Activated naive CD4-positive, alpha-beta T cell treated with Interleukin-2 at 50 U/mL for 16 hours (primary cell): ENCODE measurements around the gene CCT6A.
"Not testable (repeated sequence)": the region's sequence is repeated elsewhere in the genome, so short reads cannot be mapped to it uniquely, and the experiment has no call there.

ENCODE experiments used
- DNase-seq: peaks from one replicate; pipeline ENCODE4 v3.0.0-alpha.2; 2020

The CCT6A gene, protein sequence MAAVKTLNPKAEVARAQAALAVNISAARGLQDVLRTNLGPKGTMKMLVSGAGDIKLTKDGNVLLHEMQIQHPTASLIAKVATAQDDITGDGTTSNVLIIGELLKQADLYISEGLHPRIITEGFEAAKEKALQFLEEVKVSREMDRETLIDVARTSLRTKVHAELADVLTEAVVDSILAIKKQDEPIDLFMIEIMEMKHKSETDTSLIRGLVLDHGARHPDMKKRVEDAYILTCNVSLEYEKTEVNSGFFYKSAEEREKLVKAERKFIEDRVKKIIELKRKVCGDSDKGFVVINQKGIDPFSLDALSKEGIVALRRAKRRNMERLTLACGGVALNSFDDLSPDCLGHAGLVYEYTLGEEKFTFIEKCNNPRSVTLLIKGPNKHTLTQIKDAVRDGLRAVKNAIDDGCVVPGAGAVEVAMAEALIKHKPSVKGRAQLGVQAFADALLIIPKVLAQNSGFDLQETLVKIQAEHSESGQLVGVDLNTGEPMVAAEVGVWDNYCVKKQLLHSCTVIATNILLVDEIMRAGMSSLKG

DNA sequence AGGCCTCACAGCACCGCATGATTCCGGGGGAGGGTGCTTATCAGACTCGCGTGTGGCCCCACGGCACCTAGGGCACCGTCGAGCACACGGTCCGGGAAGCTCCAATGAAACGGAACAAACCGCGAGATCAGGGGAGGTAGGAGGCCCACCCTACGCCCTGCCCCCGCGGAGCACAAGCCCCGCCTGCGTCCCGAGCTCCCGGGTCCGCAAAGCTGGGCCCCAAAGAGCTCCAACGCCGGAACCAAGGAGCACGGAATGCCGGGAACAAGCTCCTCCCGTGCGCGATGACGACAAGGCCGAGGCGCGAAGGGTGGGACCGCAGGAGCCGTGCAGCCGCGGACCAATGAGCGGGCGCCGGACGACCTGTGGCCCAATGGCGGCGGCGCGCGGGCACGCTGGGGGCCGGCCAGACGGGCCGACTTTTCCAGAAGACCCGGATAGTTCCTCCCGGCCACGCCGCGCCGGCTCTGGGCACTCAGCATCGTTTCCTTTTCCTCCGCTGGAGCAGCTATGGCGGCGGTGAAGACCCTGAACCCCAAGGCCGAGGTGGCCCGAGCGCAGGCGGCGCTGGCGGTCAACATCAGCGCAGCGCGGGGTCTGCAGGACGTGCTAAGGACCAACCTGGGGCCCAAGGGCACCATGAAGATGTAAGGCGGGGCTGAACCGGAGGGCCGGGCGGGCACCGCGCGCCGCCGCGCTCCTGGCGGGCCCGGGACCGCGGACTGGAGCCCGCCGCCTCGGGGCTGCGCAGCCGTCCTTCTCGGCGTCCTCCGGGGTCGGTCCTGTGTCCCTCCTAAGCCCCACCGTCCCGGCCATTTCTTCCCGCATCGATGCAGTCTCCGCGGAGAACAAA lies at the start of gene CCT6A, which contains the start of gene PSPH:
Gene CCT6A (plus strand): TSS at position 427 of the 853 bp plus-strand sequence. CDS start 84 bp downstream, at position 511.
Gene PSPH (minus strand): TSS at position 106 of the 853 bp plus-strand sequence. CDS start 30,232 bp downstream, outside the sequence.
- DNase-seq = peak; percentile 92

DNA sequence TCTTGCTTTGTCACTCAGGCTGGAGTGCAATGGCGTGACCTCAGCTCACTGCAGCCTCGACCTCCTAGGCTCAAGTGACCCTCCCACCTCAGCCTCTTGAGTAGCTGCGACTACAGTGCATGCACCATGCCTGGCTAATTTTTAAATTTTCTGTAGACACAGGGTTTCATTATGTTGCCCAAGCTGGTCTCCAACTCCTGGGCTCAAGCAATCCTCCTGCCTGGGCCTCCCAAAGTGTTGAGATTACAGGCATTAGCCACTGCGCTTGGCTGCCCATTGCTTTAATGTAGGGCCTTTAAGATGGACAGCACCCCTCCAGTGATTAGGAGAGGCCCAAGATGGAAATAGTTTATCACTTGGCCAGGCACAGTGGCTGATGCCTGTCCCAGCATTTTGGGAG lies 47.8 kb upstream of the CCT6A start:
- no peak for DNase-seq

DNA sequence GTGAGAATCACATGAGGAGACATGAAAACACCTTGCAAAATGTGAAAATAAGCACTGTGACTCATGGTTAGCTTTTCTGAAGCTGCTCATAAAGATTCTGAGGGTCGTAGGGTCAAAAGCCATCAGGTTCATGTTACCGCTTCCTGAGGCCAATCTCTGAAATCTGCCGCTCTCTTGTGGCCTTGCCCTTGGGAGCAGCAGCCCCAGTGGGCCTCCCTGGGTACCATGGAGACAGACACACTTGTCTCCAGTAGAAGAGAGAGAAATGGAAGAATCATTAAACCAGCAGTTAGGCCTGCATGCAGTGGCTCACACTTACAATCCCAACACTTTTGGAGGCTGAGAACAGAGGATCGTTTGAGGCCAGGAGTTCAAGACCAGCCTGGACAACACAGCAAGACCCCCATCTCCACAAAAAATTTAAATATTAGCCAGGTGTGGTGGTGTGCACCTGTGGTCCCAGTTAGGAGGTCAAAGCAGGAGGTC lies 44.4 kb upstream of the CCT6A start:
- DNase-seq = no peak

DNA sequence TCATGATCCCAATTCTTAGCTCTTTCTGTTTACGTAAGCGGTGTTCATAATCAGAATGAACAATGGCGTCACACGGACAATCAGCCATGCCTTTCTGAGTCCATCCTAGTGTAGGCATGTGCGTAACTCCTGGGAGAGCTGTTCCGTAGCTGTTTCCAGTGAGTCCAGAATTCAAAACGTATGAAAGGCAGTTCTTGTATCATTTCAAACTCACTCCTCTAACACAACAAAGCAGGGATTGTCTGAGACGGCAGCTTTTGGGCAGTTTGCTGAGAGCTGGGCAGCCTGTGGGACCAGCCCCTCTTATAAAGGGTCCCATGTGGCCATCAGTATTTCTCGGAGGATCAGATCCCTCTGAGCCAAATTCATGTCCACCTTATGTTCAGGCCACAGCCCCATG lies 43.7 kb upstream of the CCT6A start:
- DNase-seq = no peak

DNA sequence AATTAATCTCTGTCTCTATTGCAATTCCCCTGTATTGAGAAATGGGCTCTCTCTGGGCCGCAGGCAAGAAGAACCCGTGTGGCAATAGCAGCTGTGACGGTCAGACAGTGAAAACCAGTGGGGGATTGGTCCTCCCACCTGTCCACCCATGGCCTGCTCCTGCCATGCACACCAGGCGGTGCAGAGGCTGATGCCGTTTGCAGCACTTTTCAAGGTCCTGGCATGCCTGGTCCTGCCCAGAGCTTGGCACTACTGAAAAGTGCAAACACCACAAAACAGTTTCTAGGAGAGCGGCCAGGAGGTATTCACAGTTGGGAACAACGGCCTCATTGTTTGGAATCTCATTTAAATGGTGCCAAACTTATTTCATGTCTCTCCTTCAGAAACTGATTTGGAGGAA lies 41.9 kb upstream of the CCT6A start:
- no peak for DNase-seq

DNA sequence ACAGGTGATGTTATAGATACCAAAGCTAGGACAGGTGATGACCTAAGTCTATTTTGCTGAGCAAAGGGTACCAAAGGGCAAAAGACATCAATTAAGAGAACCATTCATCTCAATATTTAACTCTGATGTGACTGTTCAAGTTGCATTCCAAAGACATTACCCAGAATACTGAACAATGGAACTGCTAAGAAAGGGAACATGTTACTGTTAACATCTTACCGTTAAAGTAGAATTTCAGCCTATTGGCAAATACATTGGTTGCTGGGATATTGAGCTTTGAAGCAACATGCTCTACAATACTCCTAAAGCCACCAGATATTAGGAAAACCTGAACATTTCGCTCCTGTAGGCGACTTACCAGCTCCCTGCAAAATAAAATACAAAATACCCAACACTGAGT lies 34.5 kb upstream of the CCT6A start:
- DNase-seq = not testable (repeated sequence)

DNA sequence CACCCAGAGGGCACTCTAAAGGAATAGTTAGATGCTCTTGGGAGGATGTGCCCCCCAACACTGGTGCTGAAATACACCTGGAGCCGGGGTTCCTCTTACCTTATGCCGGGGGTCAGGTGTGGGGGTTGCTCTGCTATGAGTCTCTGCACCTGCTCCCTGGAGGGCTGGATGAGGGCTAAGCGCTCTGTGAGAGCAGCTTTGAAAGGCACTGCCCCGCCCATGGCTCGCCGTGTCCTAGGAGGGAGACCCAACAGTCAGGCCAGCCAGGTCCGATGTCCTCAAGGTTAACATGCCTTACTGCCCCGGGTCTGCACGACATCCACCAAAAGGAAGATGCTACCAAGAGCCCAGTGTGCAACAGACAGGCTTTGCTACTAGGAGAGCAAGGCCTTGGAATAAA lies 32.1 kb upstream of the CCT6A start:
- no peak for DNase-seq

DNA sequence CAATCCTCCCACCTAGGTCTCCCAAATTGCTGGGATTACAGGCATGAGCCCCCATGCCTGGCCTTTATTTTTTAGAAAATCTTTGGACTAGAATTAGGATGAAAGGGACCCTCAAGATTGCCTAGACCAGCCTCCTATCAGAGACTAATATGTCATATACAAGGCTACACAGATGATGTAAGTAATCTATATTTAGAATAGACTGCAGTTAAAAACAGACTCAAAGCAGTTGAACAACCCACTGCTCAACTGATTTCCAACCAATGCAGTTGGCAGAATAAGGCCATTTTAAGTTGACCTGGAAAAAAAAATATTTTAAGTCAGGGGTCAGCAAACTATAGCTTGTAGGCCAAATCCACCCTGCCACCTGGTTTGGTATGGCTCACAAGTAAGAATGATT lies 28.1 kb upstream of the CCT6A start:
- no peak for DNase-seq

DNA sequence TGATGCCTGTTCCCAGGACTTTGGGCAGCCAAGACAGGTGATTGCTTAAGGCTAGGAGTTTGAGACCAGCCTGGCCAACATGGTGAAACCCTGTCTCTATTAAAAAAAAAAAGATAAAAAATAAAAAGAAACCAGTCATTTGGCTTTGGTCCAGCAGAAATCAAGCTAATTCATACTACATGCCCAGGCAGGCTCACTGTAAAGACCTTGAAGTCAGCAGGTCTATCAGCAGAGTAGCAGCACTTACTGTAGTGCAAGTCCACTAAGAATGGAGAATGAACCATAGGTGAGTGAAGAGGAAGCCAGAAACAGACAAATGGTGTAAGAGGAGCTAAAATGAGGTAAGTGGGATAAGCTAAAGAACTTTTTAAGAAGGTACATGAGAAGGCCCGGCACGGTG lies 25.0 kb upstream of the CCT6A start:
- DNase-seq = no peak

DNA sequence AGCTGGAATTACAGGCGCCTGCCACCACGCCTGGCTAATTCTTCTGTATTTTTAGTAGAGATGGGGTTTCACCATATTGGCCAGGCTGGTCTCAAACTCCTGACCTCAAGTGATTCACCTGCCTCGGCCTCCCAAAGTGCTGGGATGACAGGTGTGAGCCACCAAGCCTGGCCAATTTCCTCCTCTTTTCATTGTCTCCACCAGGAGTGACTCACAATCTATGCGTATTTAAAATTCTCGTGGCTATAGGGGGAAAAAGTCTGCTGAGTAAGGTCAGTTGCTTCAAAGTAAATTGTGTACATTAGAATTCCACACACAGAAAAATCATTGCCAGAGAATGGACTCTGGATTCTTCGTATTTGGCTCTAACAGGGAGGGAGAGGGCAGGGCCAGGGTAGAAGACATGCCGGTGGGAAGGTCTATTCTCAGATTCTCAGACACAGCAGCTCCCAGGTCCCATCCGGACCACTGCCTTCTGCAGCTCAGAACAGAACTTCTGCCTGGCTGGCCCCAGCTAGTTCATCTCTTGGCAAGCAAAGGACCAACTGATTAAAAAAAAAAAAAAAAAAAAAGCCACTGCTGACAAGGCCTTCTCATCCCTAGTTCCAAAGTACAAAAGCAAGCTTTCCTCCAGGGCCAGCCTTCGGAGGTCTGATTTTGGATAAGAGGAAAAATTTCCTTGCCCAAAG lies 22.5 kb upstream of the CCT6A start:
- DNase-seq = no peak

DNA sequence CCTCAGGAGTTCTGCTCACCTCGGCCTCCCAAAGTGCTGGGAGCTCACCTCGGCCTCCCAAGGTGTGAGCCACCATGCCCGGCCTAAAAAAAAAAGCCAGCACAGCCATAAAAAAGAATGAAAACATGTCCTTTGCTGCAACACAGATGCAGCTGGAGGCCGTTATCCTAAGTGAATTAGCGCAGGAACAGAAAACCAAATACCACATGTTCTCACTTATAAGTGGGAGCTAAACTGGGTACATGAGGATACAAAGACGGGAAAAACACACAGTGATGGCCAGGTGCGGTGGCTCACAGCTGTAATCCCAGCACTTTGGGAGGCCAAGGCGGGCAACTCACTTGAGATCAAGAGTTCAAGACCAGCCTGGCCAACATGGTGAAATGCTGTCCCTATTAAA lies 21.2 kb upstream of the CCT6A start:
- no peak for DNase-seq

DNA sequence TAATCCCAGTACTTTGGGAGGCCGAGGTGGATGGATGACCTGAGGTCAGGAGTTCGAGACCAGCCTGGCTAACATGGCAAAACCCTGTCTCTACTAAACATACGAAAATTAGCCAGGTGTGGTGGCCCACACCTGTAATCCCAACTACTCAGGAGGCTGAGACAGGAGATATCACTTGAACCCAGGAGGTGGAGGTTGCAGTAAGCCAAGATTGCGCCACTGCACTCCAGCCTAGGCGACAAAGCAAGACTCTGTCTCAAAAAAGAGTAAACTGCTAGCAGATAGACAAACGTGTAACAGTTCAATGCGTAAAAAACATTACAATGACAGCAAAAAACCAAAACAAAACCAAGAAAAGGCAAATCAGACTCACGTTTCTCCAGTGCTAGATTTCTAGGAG lies 20.0 kb upstream of the CCT6A start:
- DNase-seq = not testable (repeated sequence)

DNA sequence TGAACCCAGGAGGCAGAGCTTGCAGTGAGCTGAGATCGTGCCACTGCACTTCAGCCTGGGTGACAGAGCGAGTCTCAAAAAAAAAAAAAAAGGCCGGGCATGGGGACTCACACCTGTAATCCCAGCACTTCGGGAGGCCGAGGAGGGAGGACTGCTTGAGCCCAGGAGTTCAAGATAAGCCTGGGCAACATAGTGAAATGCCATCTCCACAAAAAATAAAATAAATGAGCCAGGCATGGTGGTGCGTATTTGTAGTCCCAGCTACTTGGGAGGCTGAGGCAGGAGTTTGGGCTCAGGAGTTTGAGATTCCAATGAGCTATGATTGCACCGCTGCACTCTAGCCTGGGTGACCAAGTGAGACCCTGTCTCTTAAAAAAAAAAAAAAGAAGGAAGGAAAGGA lies 19.0 kb upstream of the CCT6A start:
- DNase-seq = not testable (repeated sequence)

DNA sequence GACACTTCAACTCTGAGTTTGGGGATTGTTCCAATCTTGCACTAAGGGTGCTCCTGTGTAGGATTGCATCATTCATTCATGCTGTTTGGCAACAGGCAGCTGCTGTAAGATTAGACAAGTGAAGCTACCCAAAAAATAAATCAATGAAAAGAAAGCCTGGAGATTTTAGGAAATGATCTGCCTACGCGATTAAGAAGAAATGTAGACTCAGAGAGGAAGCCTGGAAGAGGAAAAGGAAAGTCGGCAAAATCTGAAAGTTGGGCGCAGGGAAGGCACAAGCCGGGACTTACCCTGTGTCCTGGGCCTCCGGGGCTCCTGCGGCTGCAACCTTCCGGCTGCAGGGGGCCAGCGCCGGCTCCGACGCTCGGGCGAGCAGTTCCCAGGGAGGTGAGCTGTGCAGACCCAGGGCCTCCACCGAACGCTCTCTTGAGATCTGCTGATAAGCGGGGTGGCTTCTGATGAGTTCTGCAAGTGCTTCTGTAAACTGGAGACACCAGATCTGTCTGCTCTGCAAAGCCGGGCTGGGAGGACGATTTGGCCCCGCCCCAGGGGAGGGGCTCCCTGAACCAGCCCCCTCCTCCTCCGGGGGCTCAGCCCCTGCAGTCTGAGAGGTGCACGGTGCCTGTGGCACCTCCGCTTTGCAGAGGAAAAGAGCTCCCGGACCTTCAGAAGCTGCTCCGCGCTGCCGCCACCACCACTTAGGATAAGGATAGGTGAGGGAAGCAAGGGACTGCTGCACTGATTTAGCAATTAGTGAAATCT lies 17.7 kb upstream of the CCT6A start:
- DNase-seq = peak; percentile 75

DNA sequence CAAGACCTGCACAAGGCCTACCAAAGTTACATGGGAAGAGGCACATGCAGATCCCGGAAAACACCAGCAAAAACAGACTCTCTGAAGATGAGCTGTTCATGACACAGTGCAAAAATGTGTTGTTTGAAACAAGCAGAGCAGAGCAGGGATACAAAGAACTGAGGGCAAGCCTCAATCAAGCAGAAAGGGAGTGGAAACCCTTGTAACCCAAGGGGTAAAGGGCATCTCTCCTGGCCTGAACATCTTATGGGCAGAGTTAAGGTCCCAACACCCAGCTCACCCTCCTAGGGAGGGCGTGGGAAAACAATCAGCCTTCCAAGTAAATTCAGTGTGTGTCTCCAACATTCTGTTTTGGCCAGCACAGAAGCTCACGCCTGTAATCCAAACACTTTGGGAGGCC lies 10.8 kb upstream of the CCT6A start:
- DNase-seq = no peak

DNA sequence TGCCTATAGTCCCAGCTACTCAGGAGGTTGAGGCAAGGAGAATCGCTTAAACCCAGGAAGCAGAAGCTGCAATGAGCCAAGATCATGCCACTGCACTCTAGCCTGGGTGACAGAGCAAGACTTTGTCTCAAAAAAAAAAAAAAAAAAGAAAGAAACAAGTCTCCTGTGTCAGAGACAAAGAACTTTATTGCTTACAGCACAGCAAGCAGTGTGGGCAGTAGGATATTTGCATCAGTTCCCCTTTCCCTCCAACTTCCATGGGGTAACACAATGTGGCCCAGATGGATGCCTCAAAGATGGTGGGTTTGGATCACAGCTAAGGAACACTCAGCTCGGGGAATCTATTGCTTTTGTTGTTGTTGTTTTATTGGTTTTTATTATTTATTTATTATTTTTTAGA lies 5.8 kb upstream of the CCT6A start:
- DNase-seq = not testable (repeated sequence)

DNA sequence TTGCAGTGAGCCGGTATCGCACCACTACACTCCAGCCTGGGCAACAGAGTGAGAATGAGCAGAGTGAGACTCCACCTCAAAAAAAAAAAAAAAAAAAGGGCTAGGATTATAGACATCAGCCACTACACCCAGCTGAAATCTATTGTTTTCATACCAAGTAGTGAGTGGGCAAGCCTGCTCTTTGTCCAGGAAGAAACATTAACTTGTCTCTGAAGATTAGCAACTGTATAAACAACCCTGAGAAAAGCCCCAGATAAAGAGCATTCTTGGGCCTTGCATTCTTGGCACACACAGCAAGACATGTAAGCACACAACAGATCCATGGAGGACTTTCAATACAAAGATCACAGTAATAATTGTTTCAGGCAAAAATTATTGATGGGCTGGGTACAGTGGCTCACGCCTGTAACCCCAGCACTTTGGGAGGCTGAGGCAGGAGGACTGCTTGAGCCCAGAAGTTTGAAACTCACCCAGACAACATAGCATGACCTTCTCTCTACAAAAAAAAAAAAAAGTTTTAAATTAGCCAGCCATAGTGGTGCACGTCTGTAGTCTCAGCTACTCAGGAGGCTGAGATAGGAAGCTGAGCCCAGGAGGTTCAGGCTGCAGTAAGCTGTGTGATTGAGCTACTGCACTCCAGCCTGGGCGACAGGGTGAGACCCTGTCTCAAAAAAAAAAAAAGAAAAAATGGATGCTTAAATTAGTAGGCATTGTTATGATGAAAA lies 4.7 kb upstream of the CCT6A start:
- DNase-seq = no peak

DNA sequence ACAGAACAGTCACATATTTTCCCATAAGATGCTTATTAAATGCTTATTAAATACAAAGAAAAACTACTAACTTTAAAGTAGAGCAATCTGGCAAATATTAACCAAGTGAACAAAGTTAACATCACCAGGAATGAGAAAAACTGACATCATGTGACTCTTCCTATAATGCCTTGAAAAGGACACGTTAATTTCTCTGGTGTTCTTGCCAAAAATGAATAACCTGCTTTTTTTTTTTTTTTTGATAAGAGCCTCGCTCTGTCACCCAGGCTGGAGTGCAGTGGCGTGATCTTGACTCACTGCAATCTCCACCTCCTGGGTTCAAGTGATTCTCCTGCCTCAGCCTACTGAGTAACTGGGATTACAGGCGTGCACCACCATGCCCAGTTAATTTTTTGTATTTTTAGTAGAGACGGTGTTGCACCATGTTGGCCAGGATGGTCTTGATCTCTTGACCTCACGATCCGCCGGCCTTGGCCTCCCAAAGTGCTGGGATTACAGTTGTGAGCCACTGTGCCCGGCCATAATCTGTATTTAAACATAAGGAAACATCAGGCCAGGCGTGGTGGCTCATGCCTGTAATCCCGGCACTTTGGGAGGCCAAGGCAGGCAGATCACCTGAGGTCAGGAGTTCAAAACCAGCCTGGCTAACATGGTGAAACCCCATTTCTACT lies 4.0 kb upstream of the CCT6A start:
- not testable (repeated sequence) for DNase-seq

DNA sequence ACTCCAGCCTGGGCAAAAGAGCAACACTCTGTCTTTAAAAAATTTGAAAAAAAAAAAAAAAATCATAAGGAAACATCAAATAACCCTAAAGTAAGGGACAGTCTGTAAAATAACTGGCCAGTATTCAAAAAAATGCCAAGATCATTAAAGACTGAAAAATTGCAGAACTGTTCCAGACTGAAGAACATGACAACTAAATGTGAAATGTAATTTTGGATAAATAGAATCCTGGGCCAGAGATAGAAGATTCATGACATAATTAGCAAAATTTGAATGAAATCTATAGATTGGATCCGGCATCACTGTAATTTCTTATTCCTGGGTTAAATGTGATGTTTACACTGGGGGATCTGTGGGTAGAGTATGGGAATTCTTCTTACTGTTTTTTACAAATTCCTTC lies 3.3 kb upstream of the CCT6A start:
- no peak for DNase-seq

DNA sequence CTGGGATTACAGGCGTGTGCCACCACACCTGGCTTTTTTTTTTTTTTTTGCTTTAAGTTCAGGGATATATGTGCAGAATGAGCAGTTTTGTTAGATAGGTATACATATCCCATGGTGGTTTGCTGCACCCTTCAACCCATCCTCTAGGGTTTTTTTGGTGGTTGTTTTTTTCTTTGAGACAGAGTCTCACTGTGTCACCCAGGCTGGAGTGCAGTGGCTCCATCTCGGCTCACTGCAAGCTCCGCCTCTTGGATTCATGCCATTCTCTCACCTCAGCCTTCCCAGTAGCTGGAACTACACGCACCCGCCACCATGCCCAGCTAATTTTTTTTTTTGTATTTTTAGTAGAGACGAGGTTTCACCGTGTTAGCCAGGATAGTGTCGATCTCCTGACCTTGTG lies 2.8 kb upstream of the CCT6A start:
- not testable (repeated sequence) for DNase-seq

DNA sequence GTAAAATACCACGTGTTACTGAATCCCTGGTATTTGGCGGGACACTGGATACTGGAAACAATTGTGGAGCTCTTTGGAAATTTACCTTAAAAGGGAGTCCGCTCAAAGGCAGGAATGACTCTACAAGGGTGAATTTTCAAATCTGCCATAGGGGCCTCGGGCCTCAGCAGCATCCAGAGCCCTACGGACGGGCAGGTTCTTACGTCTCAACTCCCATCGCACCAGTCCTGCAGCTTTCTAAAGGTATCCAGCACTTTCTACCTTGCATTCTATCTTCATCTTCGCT lies 569 bp upstream of the CCT6A start:
- no peak for DNase-seq
